Measurements from ENCODE around the gene TMEM169.

DNA sequence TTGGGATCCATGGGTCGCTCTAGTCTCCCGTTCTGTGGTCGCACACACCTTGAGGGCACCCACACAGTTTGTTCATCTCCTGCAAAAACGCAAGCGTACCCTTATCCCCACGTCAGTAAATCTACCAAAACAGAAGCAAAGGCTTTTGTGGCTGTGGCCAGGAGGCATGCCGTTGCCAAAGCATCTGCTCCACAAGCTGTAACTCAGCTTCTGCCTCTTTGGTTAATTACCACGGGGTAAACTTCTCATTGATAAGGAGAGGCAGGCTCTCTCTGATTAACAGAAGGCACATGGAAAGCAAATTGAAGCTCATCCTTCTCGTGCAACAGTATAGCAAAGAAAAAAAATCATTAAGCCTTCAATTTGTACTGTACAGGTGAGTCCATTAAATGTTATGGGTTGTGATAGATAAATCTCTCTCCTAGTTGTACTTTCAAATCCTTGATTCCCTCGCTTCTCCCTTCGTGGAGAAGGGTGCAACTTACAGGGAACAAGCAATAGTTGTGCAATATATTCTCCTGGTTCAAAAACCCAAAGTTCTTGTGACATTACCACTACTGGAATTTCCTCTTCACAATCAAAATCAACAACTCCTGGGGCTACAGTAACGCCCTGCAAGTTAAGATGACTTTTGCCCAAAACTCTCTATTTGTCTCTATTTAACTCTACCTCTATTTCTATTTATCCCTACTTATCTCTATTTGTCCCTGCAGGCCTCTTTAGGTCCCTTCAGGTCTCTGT lies 10.4 kb upstream of the TMEM169 start:
- TF ChIP-seq POLR2A (IDR thresholded peaks at IDR 0.05; ENCODE audit: low read depth, low read length) (no peak), TAF1 (IDR thresholded peaks at IDR 0.05; ENCODE audit: borderline replicate concordance, low read depth, low read length) (no peak), POLR2AphosphoS5 (IDR thresholded peaks at IDR 0.05; ENCODE audit: low read depth, low read length) (no peak)
